ENCODE results near the gene FBXL22.

DNA sequence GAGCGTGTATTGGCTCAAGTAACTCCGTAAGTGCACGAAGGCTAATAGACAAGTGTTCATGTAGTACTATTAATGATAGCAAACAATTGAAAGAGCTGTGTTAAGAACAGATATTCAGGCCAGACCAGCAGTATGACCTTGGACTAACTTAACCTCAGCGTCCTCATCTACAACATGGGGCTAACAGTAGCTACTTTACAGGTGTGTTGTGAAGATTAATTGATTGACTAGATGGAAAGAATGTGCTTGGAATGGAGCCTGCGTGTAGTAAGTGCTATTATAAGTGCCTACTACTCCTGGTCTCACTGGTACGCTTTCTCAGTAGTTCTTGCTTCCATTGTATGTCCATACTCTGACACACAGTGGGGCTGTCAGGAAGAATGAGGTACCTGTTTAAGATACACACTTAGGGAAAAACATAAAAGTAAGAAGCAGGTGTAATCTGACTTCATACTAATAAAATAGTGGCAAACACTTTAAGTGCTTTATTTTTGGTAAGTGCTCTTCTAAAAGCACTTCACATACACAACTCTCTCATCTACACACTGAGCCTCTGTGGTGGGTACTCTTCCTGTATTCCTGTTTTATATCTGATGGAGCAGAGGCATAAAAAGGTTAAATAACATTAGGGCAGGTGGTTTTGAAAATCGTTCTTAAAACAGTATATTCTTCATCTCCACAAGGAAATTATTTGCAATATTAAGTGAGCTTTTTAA, 24.3 kb upstream of the FBXL22 start:
- TF ChIP-seq, protein P1, sequence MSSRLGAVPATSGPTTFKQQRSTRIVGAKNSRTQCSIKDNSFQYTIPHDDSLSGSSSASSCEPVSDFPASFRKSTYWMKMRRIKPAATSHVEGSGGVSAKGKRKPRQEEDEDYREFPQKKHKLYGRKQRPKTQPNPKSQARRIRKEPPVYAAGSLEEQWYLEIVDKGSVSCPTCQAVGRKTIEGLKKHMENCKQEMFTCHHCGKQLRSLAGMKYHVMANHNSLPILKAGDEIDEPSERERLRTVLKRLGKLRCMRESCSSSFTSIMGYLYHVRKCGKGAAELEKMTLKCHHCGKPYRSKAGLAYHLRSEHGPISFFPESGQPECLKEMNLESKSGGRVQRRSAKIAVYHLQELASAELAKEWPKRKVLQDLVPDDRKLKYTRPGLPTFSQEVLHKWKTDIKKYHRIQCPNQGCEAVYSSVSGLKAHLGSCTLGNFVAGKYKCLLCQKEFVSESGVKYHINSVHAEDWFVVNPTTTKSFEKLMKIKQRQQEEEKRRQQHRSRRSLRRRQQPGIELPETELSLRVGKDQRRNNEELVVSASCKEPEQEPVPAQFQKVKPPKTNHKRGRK (CRISPR knock-in tag; IDR thresholded peaks at IDR 0.05; ENCODE audit: borderline replicate concordance) = no peak
- TF ChIP-seq CBFB (CRISPR knock-in tag; IDR thresholded peaks at IDR 0.05; ENCODE audit: low read depth) (no peak), ZNF317 (CRISPR knock-in tag; IDR thresholded peaks at IDR 0.05; ENCODE audit: borderline replicate concordance, low read depth) (no peak), CTCF (IDR thresholded peaks at IDR 0.05) (no peak), MAX (CRISPR knock-in tag; IDR thresholded peaks at IDR 0.05) (no peak), FOXJ3 (CRISPR knock-in tag; IDR thresholded peaks at IDR 0.05; ENCODE audit: borderline replicate concordance) (no peak), JUN (CRISPR knock-in tag; IDR thresholded peaks at IDR 0.05) (no peak)
- TF ChIP-seq, protein P2, sequence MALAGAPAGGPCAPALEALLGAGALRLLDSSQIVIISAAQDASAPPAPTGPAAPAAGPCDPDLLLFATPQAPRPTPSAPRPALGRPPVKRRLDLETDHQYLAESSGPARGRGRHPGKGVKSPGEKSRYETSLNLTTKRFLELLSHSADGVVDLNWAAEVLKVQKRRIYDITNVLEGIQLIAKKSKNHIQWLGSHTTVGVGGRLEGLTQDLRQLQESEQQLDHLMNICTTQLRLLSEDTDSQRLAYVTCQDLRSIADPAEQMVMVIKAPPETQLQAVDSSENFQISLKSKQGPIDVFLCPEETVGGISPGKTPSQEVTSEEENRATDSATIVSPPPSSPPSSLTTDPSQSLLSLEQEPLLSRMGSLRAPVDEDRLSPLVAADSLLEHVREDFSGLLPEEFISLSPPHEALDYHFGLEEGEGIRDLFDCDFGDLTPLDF (CRISPR knock-in tag; IDR thresholded peaks at IDR 0.05) = no peak

All from WTC11 (cell line).